ENCODE results near the gene HGS.

Gene HGS

GRCh38 chr17:81741594-81742452, 58.0 kb downstream of the HGS start:
- no peak for DNase-seq (ENCODE audit: low read depth in 2 of 2)
